ENCODE results near the gene CNKSR3. TPM values are rescaled to one million over a fixed set of nuclear protein-coding genes. Genes with fewer than 3 reads are reported as not detected.

Gene CNKSR3
- polyA plus RNA-seq, 1 of the 3 experiments (the other 2 are of a cell fraction): 1.6 TPM

GRCh38 chr6:154394571-154394970 lies 115.9 kb downstream of the CNKSR3 start (continued):
- TF ChIP-seq ZBTB33 (IDR thresholded peaks at IDR 0.05; ENCODE audit: borderline replicate concordance, low read depth): no peak

- peaks cover 18% of the 10 kb centered on the region for H3F3A ChIP-seq (replicated peaks; ENCODE audit: insufficient read depth)
- no peak for TF ChIP-seq YY1 (IDR thresholded peaks at IDR 0.05; ENCODE audit: low read depth)
- no peak for TF ChIP-seq JUND (IDR thresholded peaks at IDR 0.05)
- TF ChIP-seq MXI1 (IDR thresholded peaks at IDR 0.05; ENCODE audit: low read depth, low read length): no peak
- no peak for TF ChIP-seq NRF1 (IDR thresholded peaks at IDR 0.05; ENCODE audit: low read depth, low read length)
- TF ChIP-seq, protein P1, sequence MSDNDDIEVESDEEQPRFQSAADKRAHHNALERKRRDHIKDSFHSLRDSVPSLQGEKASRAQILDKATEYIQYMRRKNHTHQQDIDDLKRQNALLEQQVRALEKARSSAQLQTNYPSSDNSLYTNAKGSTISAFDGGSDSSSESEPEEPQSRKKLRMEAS (IDR thresholded peaks at IDR 0.05; ENCODE audit: low read depth): no peak
- no peak for TF ChIP-seq RFX5 (IDR thresholded peaks at IDR 0.05; ENCODE audit: low read length)
- no peak for TF ChIP-seq ZBTB33 (IDR thresholded peaks at IDR 0.05; ENCODE audit: borderline replicate concordance, low read depth)
- no peak for TF ChIP-seq EZH2phosphoT487 (IDR thresholded peaks at IDR 0.05; ENCODE audit: borderline replicate concordance, low read depth)
- TF ChIP-seq RXRA (IDR thresholded peaks at IDR 0.05; ENCODE audit: borderline replicate concordance, low read depth): no peak
- H3K9ac ChIP-seq: no peak overlapping the region
- H3K4me2 ChIP-seq: no peak overlapping the region
- H3K36me3 ChIP-seq (replicated peaks in 1 of 2; ENCODE audit: control insufficient read depth in 1 of 2, insufficient read depth in 2 of 2, low read length in 1 of 2): peaks cover 0 to 7% of the 10 kb centered on the region in 2 experiments
- ChIA-PET POLR2A (no interaction called here), CTCF (no interaction called here)
- no peaks in the 10 kb centered on the region for H3K79me2 ChIP-seq (ENCODE audit: insufficient read depth)
- no peak for DNase-seq
- no peaks in the 10 kb centered on the region for H3K27me3 ChIP-seq (ENCODE audit: insufficient read depth)
- H2AFZ ChIP-seq (ENCODE audit: low read depth): no peak overlapping the region
- H3K9me2 ChIP-seq: no peaks in the 10 kb centered on the region
- WGBS (ENCODE audit: low lambda C conversion rate): 87% methylated on average over 1 of the region's 1 CpG
- H3K4me3 ChIP-seq (ENCODE audit: low read depth in 2 of 2, low read length in 1 of 2): no peak overlapping the region; a peak in 1 of 4 replicates
- no peaks in the 10 kb centered on the region for H4K20me1 ChIP-seq (ENCODE audit: insufficient read depth)
- peaks cover 7% of the 10 kb centered on the region; the same call in 1 of the 2 replicates for H3K9me3 ChIP-seq
- no peak overlapping the region for H3K27ac ChIP-seq (ENCODE audit: low read depth in 2 of 2, low read length in 1 of 2)
- peaks cover 0 to 6% of the 10 kb centered on the region in 2 experiments; a peak in 1 of 4 replicates for H3K4me1 ChIP-seq (ENCODE audit: control insufficient read depth in 1 of 2, insufficient read depth in 2 of 2, low read depth in 1 of 2, low read length in 1 of 2)
Measured at GRCh38 chr6:154390034-154390433, 120.5 kb downstream of the CNKSR3 start.

GRCh38 chr6:154388803-154389202 lies 121.7 kb downstream of the CNKSR3 start:
- CTCF ChIA-PET: no interaction called here
- H2AFZ ChIP-seq (ENCODE audit: low read depth): no peak overlapping the region
- H4K20me1 ChIP-seq (ENCODE audit: insufficient read depth): no peaks in the 10 kb centered on the region
- 92% methylated on average over 3 of the region's 3 CpGs for WGBS (ENCODE audit: low lambda C conversion rate)
- peaks cover 0 to 7% of the 10 kb centered on the region in 2 experiments for H3K36me3 ChIP-seq (replicated peaks in 1 of 2; ENCODE audit: control insufficient read depth in 1 of 2, insufficient read depth in 2 of 2, low read length in 1 of 2)
- H3K4me1 ChIP-seq (ENCODE audit: control insufficient read depth in 1 of 2, insufficient read depth in 2 of 2, low read depth in 1 of 2, low read length in 1 of 2): peaks cover 0 to 6% of the 10 kb centered on the region in 2 experiments; a peak in 1 of 4 replicates
- H3K79me2 ChIP-seq (ENCODE audit: insufficient read depth): no peaks in the 10 kb centered on the region
- DNase-seq: no peak
- no peaks in the 10 kb centered on the region for H3K9me2 ChIP-seq
- no peaks in the 10 kb centered on the region for H3K27me3 ChIP-seq (ENCODE audit: insufficient read depth)
- no peak overlapping the region for H3K27ac ChIP-seq (ENCODE audit: low read depth in 2 of 2, low read length in 1 of 2)
- POLR2A ChIA-PET: no interaction called here
- H3F3A ChIP-seq (replicated peaks; ENCODE audit: insufficient read depth): peaks cover 20% of the 10 kb centered on the region
- H3K4me3 ChIP-seq (ENCODE audit: low read depth in 2 of 2, low read length in 1 of 2): no peak overlapping the region
- H3K4me2 ChIP-seq: no peak overlapping the region
- H3K9me3 ChIP-seq: peaks cover 7% of the 10 kb centered on the region; the same call in 1 of the 2 replicates
- no peak overlapping the region for H3K9ac ChIP-seq
- TF ChIP-seq REST (IDR thresholded peaks at IDR 0.05; ENCODE audit: low read depth, low read length) (no peak), GATA2 (CRISPR knock-in tag; IDR thresholded peaks at IDR 0.05) (no peak), TCF12 (IDR thresholded peaks at IDR 0.05) (no peak), FOXJ3 (CRISPR knock-in tag; IDR thresholded peaks at IDR 0.05) (no peak), YY1 (IDR thresholded peaks at IDR 0.05; ENCODE audit: low read depth) (no peak), NFIC (IDR thresholded peaks at IDR 0.05; ENCODE audit: borderline replicate concordance) (no peak), RXRA (IDR thresholded peaks at IDR 0.05; ENCODE audit: borderline replicate concordance, low read depth) (no peak), CHD2 (IDR thresholded peaks at IDR 0.05; ENCODE audit: low read length, partially characterized antibody) (no peak), FOXM1 (IDR thresholded peaks at IDR 0.05; ENCODE audit: low read depth) (no peak)
- TF ChIP-seq, protein P2, sequence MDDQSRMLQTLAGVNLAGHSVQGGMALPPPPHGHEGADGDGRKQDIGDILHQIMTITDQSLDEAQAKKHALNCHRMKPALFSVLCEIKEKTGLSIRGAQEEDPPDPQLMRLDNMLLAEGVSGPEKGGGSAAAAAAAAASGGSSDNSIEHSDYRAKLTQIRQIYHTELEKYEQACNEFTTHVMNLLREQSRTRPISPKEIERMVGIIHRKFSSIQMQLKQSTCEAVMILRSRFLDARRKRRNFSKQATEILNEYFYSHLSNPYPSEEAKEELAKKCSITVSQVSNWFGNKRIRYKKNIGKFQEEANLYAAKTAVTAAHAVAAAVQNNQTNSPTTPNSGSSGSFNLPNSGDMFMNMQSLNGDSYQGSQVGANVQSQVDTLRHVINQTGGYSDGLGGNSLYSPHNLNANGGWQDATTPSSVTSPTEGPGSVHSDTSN (IDR thresholded peaks at IDR 0.05): no peak
